DND-41 (cell line): ENCODE results near the gene MS4A15.

ENCODE experiments used
- ATAC-seq: fragments of 200-7000 bp; cut with Tn5 transposase; 3 replicates; pipeline ENCODE4 v1.9.1; 2021; ENCODE audit warnings: low read depth; ENCODE audit not compliant: insufficient read depth
- DNase-seq: peaks from one replicate; pipeline ENCODE4 v3.0.0-alpha.2; 2020
- H2AFZ ChIP-seq: 2 replicates; pipeline ENCODE4 v1.6.0; 2012; ENCODE audit warnings: low read depth, low read length
- H3K27ac ChIP-seq: 2 replicates; pipeline ENCODE4 v1.5.1; 2012; ENCODE audit warnings: low read length, inconsistent platforms
- H3K27me3 ChIP-seq: fragments of 200-600 bp; sonication (generic); 2 replicates; pipeline ENCODE4 v1.6.0; 2012; ENCODE audit warnings: low read length, mild to moderate bottlenecking, inconsistent platforms; ENCODE audit not compliant: insufficient read depth, poor library complexity
- H3K36me3 ChIP-seq: 2 replicates; pipeline ENCODE4 v1.5.1; 2012; ENCODE audit warnings: low read length, inconsistent platforms; ENCODE audit not compliant: insufficient read depth
- H3K4me1 ChIP-seq: 2 replicates; pipeline ENCODE4 v1.5.1; 2012; ENCODE audit warnings: mild to moderate bottlenecking, low read length; ENCODE audit not compliant: insufficient read depth
- H3K4me2 ChIP-seq: 2 replicates; pipeline ENCODE4 v1.6.0; 2012; ENCODE audit warnings: mild to moderate bottlenecking, moderate library complexity, low read length, inconsistent platforms; ENCODE audit not compliant: insufficient read depth
- H3K4me3 ChIP-seq, 2 experiments: fragments of 200-600 bp in 1 of 2; shearing (Covaris generic) in 1 of 2; 2 replicates each; pipeline ENCODE4 v1.5.1; 2012 to 2016; ENCODE audit warnings: inconsistent platforms in 2 of 2, low read length in 2 of 2, mild to moderate bottlenecking in 2 of 2, low read depth in 1 of 2, moderate library complexity in 1 of 2
- H3K79me2 ChIP-seq: 2 replicates; pipeline ENCODE4 v1.6.0; 2012; ENCODE audit warnings: low read length, inconsistent platforms; ENCODE audit not compliant: insufficient read depth
- H3K9ac ChIP-seq: 2 replicates; pipeline ENCODE4 v1.6.0; 2012; ENCODE audit warnings: low read depth, mild to moderate bottlenecking, inconsistent platforms, low read length, moderate library complexity
- H3K9me3 ChIP-seq: 2 replicates; pipeline ENCODE4 v1.5.1; 2012; ENCODE audit warnings: low read length, moderate library complexity, mild to moderate bottlenecking, inconsistent platforms; ENCODE audit not compliant: insufficient read depth, severe bottlenecking
- H4K20me1 ChIP-seq: 2 replicates; pipeline ENCODE4 v1.6.0; 2012; ENCODE audit warnings: low read length; ENCODE audit not compliant: insufficient read depth
- EZH2 ChIP-seq: IDR thresholded peaks from 3 replicates; pipeline ENCODE4 v1.6.1; 2012; ENCODE audit warnings: borderline replicate concordance, low read depth, mild to moderate bottlenecking, moderate library complexity, low read length, inconsistent platforms; ENCODE audit not compliant: severe bottlenecking
- TF ChIP-seq, protein P1 (sequence below): IDR thresholded peaks from 2 replicates; pipeline ENCODE4 v1.5.1; 2012; ENCODE audit warnings: borderline replicate concordance, low read length, moderate library complexity, mild to moderate bottlenecking; ENCODE audit not compliant: poor library complexity, severe bottlenecking; ENCODE audit errors: extremely low read depth

The MS4A15 gene

GRCh38 chr11:60791153-60791933 lies 34.7 kb downstream of the MS4A15 start:
- ATAC-seq (no peak), DNase-seq (no peak)
- Histone ChIP-seq H3K4me3 (no peak overlapping the region), H3K27me3 (no peaks in the 10 kb centered on the region), H3K4me2 (no peak overlapping the region), H3K36me3 (no peaks in the 10 kb centered on the region), H3K27ac (no peak overlapping the region), H4K20me1 (no peaks in the 10 kb centered on the region), H3K9me3 (peaks cover 10% of the 10 kb centered on the region), H3K9ac (no peak overlapping the region), H2AFZ (no peak overlapping the region), H3K4me1 (no peaks in the 10 kb centered on the region), H3K79me2 (no peaks in the 10 kb centered on the region)
- TF ChIP-seq EZH2 = no peak
- TF ChIP-seq, protein P1, sequence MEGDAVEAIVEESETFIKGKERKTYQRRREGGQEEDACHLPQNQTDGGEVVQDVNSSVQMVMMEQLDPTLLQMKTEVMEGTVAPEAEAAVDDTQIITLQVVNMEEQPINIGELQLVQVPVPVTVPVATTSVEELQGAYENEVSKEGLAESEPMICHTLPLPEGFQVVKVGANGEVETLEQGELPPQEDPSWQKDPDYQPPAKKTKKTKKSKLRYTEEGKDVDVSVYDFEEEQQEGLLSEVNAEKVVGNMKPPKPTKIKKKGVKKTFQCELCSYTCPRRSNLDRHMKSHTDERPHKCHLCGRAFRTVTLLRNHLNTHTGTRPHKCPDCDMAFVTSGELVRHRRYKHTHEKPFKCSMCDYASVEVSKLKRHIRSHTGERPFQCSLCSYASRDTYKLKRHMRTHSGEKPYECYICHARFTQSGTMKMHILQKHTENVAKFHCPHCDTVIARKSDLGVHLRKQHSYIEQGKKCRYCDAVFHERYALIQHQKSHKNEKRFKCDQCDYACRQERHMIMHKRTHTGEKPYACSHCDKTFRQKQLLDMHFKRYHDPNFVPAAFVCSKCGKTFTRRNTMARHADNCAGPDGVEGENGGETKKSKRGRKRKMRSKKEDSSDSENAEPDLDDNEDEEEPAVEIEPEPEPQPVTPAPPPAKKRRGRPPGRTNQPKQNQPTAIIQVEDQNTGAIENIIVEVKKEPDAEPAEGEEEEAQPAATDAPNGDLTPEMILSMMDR = no peak

DNA sequence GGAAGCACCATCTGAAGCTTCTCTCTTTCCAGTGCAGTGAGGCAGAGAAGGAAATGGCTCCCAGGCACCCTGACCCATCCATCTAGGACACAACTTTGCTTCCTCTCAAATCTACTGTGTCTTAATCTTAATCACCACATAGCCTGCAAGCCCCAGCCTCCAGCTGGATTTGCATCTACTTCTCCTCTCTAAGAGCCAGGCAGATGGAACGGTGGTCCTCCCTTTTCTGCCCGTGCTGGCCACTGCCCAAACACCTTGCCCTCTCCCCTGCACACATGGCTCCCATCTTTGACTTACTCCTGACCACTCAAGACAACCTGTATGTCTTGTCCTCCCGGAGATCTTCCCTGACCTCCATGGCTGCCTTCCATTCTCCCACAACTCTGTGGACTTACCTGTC lies 35.9 kb downstream of the MS4A15 start:
- Histone ChIP-seq H3K9me3 (peaks cover 10% of the 10 kb centered on the region), H3K27me3 (no peaks in the 10 kb centered on the region), H3K4me3 (no peak overlapping the region), H3K36me3 (no peaks in the 10 kb centered on the region), H3K4me1 (no peaks in the 10 kb centered on the region), H2AFZ (no peak overlapping the region), H3K79me2 (no peaks in the 10 kb centered on the region), H4K20me1 (no peaks in the 10 kb centered on the region), H3K9ac (no peak overlapping the region), H3K27ac (no peak overlapping the region), H3K4me2 (no peak overlapping the region)
- DNase-seq = no peak
- ATAC-seq = no peak
- TF ChIP-seq, protein P1 = no peak
- TF ChIP-seq EZH2 = no peak

DNA sequence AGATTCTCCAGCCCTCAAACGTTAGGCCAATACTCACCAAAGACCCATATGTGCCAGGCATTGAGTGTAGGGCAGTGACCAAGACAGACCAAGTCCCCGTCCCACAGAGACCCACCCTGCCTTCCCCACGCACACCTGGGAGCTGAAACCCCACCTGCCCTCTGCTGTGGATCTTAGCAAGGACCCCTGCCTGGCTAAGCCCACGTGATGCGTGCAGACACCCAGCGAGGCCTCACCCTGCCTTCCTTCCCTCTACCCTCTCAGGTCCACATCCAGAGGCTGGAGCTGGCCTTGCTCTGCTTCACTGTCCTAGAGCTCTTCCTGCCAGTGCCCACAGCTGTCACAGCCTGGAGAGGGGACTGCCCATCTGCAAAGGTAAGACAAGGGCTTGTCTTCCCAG lies 38.6 kb downstream of the MS4A15 start:
- Histone ChIP-seq H3K4me3 (no peak overlapping the region), H3K36me3 (no peaks in the 10 kb centered on the region), H3K4me2 (no peak overlapping the region), H4K20me1 (no peaks in the 10 kb centered on the region), H3K9me3 (peaks cover 10% of the 10 kb centered on the region), H2AFZ (no peak overlapping the region), H3K27ac (no peak overlapping the region), H3K4me1 (no peaks in the 10 kb centered on the region), H3K27me3 (no peaks in the 10 kb centered on the region), H3K79me2 (no peaks in the 10 kb centered on the region), H3K9ac (no peak overlapping the region)
- no peak for DNase-seq
- ATAC-seq = no peak
- TF ChIP-seq, protein P1 = no peak
- TF ChIP-seq EZH2 = no peak
